ENCODE results near the gene GOLGA1.
"Not testable (repeated sequence)": the region's sequence is repeated elsewhere in the genome, so short reads cannot be mapped to it uniquely, and the experiment has no call there.

The GOLGA1 gene, protein sequence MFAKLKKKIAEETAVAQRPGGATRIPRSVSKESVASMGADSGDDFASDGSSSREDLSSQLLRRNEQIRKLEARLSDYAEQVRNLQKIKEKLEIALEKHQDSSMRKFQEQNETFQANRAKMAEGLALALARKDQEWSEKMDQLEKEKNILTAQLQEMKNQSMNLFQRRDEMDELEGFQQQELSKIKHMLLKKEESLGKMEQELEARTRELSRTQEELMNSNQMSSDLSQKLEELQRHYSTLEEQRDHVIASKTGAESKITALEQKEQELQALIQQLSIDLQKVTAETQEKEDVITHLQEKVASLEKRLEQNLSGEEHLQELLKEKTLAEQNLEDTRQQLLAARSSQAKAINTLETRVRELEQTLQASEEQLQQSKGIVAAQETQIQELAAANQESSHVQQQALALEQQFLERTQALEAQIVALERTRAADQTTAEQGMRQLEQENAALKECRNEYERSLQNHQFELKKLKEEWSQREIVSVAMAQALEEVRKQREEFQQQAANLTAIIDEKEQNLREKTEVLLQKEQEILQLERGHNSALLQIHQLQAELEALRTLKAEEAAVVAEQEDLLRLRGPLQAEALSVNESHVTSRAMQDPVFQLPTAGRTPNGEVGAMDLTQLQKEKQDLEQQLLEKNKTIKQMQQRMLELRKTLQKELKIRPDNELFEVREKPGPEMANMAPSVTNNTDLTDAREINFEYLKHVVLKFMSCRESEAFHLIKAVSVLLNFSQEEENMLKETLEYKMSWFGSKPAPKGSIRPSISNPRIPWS

DNA sequence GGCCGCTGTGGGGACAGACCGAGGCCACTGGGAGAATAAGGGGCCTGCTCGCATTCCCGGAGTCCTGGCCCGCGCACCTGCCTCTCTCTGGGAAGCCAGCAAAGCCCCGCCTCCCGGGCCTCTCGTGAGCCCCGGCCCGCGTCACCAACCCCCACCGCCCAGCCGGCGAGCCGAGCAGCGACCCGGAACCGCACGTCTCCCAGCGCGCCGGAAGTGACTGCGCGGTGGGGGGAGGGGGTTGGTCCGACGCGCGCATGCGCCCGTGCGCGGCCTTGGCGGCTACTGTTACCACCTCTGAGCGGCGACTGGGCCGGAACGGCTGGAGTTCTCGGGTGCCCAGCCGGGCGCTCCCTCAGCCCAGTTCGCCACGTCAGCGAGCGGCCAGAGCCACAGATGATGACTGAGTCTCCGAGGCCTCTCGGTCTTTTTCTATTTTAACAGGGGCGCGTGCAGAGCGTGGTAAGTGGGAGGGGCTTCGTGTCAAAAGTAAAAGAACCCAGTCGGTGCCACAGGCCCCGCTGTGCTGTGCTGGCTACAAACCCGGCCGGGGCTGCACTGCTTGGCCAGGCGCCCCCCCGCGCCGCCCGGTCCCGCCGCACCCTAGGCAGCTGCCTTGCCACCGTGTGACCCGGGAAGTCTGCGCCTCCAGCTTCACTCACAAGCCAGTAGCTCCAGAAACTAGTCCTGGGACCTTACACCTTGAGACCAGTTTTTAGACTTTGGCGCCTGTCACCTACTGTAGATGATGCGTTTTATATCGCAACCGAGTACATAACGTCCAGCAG, at the start of gene GOLGA1:
Gene GOLGA1, minus strand, starts transcription at position 190 of the 785 bp plus-strand sequence. CDS start 2,372 bp downstream, outside the sequence.
- H3K36me3 Mint-ChIP-seq = peaks cover 33% of the 10 kb centered on the region
- no peaks in the 10 kb centered on the region for H3K27me3 Mint-ChIP-seq
- CTCF ChIA-PET = interaction anchor here (1.2 kb wide), 1 partner anchor 203 kb away, joined by 5 read pairs; no protein-coding TSS in a partner anchor
- peak within 1 kb of the TSS; percentile 99 for H3K27ac Mint-ChIP-seq
- H3K9me3 Mint-ChIP-seq = no peaks in the 10 kb centered on the region
- peak; percentile 95 for DNase-seq
- peak within 1 kb of the TSS; percentile 98 for H3K4me3 Mint-ChIP-seq
- peaks cover 31% of the 10 kb centered on the region for H3K4me1 Mint-ChIP-seq

DNA sequence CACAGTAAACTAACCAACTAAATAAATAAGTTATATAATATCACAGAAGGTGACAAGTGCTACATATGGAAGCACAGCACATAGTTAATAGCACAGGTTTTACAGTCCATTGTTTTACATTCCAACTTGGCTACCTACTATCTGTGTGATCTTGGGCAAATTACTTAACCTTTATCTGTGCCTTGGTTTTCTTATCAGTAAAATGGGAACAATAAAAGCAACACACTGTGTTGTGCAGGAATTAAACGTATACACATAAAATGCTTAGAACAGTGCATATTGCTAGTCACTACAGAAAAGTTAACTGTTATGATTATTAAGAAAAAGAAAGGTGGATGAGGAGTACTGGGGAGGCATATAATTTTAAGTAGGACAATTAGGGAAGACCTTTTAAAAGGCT, 42.8 kb upstream of the GOLGA1 start:
- no peak for DNase-seq
- H3K9me3 Mint-ChIP-seq = no peaks in the 10 kb centered on the region
- CTCF ChIA-PET = no interaction called here
- H3K4me3 Mint-ChIP-seq = no peak overlapping the region
- no peaks in the 10 kb centered on the region for H3K27me3 Mint-ChIP-seq
- H3K27ac Mint-ChIP-seq = no peak overlapping the region
- H3K4me1 Mint-ChIP-seq = no peaks in the 10 kb centered on the region
- H3K36me3 Mint-ChIP-seq = peaks cover 5% of the 10 kb centered on the region

- H3K4me1 Mint-ChIP-seq = no peaks in the 10 kb centered on the region
- no peaks in the 10 kb centered on the region for H3K27me3 Mint-ChIP-seq
- peaks cover 5% of the 10 kb centered on the region for H3K36me3 Mint-ChIP-seq
- H3K4me3 Mint-ChIP-seq = no peak overlapping the region
- no peak overlapping the region for H3K27ac Mint-ChIP-seq
- H3K9me3 Mint-ChIP-seq = no peaks in the 10 kb centered on the region
- CTCF ChIA-PET = no interaction called here
- DNase-seq = no peak
These were observed 39.5 kb upstream of the GOLGA1 start for GRCh38 chr9:124980431-124980830.

DNA sequence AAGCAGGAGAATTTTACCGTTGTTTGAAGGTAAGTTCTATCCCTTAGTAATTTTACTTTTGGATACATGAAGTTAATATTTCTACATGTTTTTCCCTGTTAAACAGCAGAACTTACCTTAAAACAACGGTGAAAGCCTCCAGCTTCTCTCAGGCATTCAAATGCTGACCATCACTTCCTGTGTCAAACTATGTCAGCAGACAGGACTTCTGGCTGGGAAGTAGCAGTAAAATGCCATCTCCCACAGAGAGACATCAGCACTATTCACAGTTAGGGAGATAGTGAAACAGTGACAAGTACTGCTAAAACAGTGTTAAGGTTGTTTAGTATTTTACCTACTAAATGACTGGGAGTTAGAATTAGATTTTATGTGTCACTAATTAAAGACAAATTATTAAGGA, 34.2 kb upstream of the GOLGA1 start:
- Mint-ChIP-seq H3K9me3 (no peaks in the 10 kb centered on the region), H3K27me3 (no peaks in the 10 kb centered on the region), H3K4me3 (no peak overlapping the region), H3K36me3 (peaks cover 13% of the 10 kb centered on the region), H3K27ac (no peak overlapping the region), H3K4me1 (no peaks in the 10 kb centered on the region)
- CTCF ChIA-PET = no interaction called here
- no peak for DNase-seq

- H3K27ac Mint-ChIP-seq = no peak overlapping the region
- no peaks in the 10 kb centered on the region for H3K27me3 Mint-ChIP-seq
- H3K9me3 Mint-ChIP-seq = no peaks in the 10 kb centered on the region
- H3K4me1 Mint-ChIP-seq = no peaks in the 10 kb centered on the region
- no peak for DNase-seq
- CTCF ChIA-PET = no interaction called here
- peaks cover 13% of the 10 kb centered on the region for H3K36me3 Mint-ChIP-seq
- no peak overlapping the region for H3K4me3 Mint-ChIP-seq
These were observed 32.9 kb upstream of the GOLGA1 start for GRCh38 chr9:124973807-124974206.

DNA sequence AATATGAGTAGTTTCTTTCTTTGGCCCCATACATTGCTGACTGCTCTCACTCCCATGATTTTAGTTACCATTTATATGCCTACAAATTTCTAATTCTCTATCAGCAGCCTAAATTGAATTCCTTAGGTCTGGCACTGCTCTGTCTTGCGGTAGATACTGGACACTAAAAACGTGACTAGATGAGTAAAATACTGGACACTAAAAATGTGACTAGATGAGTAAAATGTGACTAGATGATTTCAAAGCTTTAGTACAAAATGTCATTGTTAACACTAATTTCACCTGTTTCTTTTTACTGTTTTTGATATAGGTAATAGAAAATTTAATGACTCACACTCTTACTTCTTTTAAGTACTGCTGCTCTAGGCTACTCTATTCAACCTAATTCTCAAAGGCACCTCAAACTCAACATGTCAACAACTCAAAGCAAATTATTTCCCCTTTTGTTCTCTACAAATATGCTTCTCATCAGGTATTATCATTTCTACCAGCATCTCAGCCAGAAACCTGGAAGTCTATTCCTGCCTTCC, 31.4 kb upstream of the GOLGA1 start:
- CTCF ChIA-PET = no interaction called here
- H3K4me1 Mint-ChIP-seq = peaks cover 3% of the 10 kb centered on the region
- H3K4me3 Mint-ChIP-seq = no peak overlapping the region
- peaks cover 17% of the 10 kb centered on the region for H3K36me3 Mint-ChIP-seq
- no peak for DNase-seq
- H3K27ac Mint-ChIP-seq = no peak overlapping the region
- H3K27me3 Mint-ChIP-seq = no peaks in the 10 kb centered on the region
- no peaks in the 10 kb centered on the region for H3K9me3 Mint-ChIP-seq

DNA sequence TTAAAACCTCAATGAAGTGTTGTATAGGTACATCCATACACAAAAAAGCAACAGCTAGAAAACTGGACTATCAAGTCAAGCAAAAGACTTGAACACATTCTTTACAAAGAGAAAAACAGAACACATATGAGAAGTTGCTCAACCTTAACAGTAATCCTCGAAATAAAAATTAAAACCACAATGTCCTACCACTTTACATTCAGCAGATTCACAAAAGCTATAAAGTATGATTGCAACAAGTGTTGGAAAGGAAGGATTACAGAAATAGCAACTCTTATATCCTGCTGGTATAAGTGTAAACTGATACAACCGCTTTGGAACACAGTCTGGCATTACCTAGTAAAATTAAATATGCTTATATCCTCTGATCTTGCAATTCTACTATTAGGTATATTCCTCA, 28.5 kb upstream of the GOLGA1 start:
- Mint-ChIP-seq H3K4me3 (no peak overlapping the region), H3K36me3 (peaks cover 18% of the 10 kb centered on the region), H3K27me3 (no peaks in the 10 kb centered on the region), H3K4me1 (peaks cover 28% of the 10 kb centered on the region), H3K27ac (no peak overlapping the region), H3K9me3 (no peaks in the 10 kb centered on the region)
- DNase-seq = no peak
- CTCF ChIA-PET = no interaction called here

DNA sequence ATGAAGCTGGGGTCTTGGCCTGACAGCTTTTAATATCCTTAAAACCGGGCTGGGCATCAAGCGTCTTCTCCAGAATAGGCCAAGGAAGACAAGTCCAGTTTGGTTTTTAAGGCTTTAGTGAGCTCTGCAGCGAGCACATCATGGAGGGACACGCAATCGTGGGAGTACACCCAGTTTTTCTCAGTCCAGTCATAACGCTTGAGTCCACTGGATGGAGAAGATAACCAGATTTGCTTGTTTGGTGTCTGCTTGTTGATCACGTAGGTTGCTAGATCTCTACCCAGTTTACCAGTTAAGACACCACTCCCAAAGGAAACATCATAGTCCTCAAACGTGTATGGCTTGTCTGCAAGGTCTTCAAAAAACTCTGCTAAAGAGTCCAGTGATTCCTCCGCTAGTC, 27.4 kb upstream of the GOLGA1 start:
- Mint-ChIP-seq H3K9me3 (no peaks in the 10 kb centered on the region), H3K27me3 (no peaks in the 10 kb centered on the region), H3K36me3 (peaks cover 17% of the 10 kb centered on the region), H3K27ac (no peak overlapping the region), H3K4me1 (peaks cover 36% of the 10 kb centered on the region), H3K4me3 (no peak overlapping the region)
- no peak for DNase-seq
- CTCF ChIA-PET = no interaction called here

DNA sequence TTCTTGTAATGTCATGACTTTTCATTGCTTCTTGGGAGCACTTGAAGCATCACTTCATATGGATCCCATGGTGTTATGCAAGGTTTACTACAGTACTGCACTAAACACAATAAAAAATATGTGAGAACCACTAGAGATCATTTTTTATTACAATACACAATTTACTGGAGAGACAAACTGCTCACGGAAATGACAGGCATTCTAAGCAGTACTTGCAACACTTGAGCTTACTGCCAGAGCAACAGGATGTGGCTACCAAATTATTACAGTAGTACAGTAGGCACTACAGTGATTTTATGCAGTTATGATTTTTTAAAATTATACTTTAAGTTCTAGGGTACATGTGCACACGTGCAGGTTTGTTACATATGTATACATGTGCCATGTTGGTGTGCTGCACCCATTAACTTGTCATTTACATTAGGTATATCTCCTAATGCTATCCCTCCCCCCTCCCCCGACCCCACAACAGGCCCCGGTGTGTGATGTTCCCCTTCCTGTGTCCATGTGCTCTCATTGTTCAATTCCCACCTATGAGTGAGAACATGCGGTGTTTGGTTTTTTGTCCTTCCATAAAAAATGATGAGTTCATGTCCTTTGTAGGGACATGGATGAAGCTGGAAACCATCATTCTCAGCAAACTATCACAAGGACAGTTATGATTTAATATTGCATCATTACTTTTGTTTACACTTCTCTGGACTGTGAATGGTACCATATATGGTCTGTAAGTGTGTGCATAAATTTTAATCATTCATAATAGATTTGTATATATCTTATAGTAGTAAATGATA, 25.1 kb upstream of the GOLGA1 start:
- peaks cover 12% of the 10 kb centered on the region for H3K36me3 Mint-ChIP-seq
- peaks cover 36% of the 10 kb centered on the region for H3K4me1 Mint-ChIP-seq
- CTCF ChIA-PET = interaction anchor here (1.2 kb wide), 1 partner anchor 177 kb away, joined by 4 read pairs; the partner anchor contains the start of gene SCAI
- H3K27me3 Mint-ChIP-seq, H3K9me3 Mint-ChIP-seq, H3K4me3 Mint-ChIP-seq: not testable (repeated sequence)
- peak overlapping the region; percentile 92 for H3K27ac Mint-ChIP-seq
- peak; percentile 27 for DNase-seq

GRCh38 chr9:124964604-124965003, 23.7 kb upstream of the GOLGA1 start:
- H3K9me3 Mint-ChIP-seq = no peaks in the 10 kb centered on the region
- H3K27me3 Mint-ChIP-seq = no peaks in the 10 kb centered on the region
- H3K4me1 Mint-ChIP-seq = peaks cover 36% of the 10 kb centered on the region
- H3K27ac Mint-ChIP-seq = peak overlapping the region; percentile 92
- H3K36me3 Mint-ChIP-seq = peaks cover 12% of the 10 kb centered on the region
- DNase-seq = no peak
- no peak overlapping the region for H3K4me3 Mint-ChIP-seq
- CTCF ChIA-PET = no interaction called here

GRCh38 chr9:124964056-124964455, 23.2 kb upstream of the GOLGA1 start:
- Mint-ChIP-seq H3K36me3 (peaks cover 12% of the 10 kb centered on the region), H3K27ac (peak overlapping the region; percentile 92), H3K9me3 (no peaks in the 10 kb centered on the region), H3K4me1 (peaks cover 36% of the 10 kb centered on the region), H3K4me3 (no peak overlapping the region), H3K27me3 (no peaks in the 10 kb centered on the region)
- CTCF ChIA-PET = no interaction called here
- DNase-seq = no peak

DNA sequence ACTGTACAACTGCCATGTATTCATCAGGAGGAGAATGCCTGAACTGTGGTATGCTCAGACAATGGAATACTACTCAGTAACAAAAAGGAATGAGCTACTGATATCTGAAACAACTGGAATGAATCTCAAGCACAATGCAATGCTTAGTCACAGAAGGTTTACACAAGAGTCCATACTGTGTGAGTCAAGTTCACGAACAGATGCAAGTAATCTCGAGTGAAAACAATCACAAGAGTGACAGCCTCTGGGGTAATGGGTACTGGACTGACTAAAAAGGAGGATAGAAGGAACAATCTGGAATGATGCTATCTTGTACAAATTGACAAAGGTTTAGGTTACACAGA, 19.5 kb upstream of the GOLGA1 start:
- no peaks in the 10 kb centered on the region for H3K27me3 Mint-ChIP-seq
- no peak overlapping the region for H3K4me3 Mint-ChIP-seq
- H3K4me1 Mint-ChIP-seq = peaks cover 17% of the 10 kb centered on the region
- H3K36me3 Mint-ChIP-seq = peaks cover 6% of the 10 kb centered on the region
- H3K27ac Mint-ChIP-seq = no peak overlapping the region
- CTCF ChIA-PET = no interaction called here
- no peak for DNase-seq
- no peaks in the 10 kb centered on the region for H3K9me3 Mint-ChIP-seq

DNA sequence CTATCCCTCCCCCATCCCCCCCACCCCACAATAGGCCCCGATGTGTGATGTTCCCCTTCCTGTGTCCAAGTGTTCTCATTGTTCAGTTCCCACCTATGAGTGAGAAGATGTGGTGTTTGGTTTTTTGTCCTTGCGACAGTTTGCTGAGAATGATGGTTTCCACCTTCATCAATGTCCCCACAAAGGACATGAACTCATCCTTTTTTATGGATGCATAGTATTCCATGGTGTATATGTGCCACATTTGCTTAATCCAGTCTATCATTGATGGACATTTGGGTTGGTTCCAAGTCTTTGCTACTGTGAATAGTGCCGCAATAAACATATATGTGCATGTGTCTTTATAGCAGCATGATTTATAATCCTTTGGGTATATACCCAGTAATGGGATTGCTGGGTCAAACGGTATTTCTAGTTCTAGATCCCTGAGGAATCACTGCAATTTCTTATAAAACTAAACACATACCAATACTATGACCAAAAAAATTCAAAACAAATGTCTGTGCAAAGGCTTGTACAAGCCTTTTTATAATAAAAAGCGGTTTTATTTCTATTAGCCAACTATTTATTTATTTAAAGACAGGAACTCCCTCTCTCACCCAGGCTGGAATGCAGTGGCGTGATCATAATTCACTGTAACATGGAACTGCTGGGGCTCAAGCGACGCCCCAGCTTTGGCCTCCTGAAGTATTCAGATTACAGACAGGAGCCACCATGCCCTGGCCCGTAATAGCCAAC, 19.0 kb upstream of the GOLGA1 start:
- H3K27ac Mint-ChIP-seq, CTCF ChIA-PET, H3K27me3 Mint-ChIP-seq, DNase-seq, H3K36me3 Mint-ChIP-seq, H3K9me3 Mint-ChIP-seq, H3K4me3 Mint-ChIP-seq: not testable (repeated sequence)
- H3K4me1 Mint-ChIP-seq = peaks cover 12% of the 10 kb centered on the region
